Skeletal muscle satellite cell (primary cell): ENCODE results near the gene BMPR1B.
"Not testable (repeated sequence)": the region's sequence is repeated elsewhere in the genome, so short reads cannot be mapped to it uniquely, and the experiment has no call there.

Experiments used
- H3K27me3 ChIP-seq: 2 replicates; pipeline ENCODE4 v1.7.0; 2013; ENCODE audit warnings: low read length; ENCODE audit not compliant: control insufficient read depth, insufficient read depth
- H3K36me3 ChIP-seq: 2 replicates; pipeline ENCODE4 v1.7.0; 2013; ENCODE audit warnings: mild to moderate bottlenecking, control low read depth, low read length; ENCODE audit not compliant: insufficient read depth
- H3K4me1 ChIP-seq: 2 replicates; pipeline ENCODE4 v1.7.0; 2013; ENCODE audit warnings: low read length; ENCODE audit not compliant: control insufficient read depth, insufficient read depth
- H3K4me2 ChIP-seq: 2 replicates; pipeline ENCODE4 v1.7.0; 2013; ENCODE audit warnings: mild to moderate bottlenecking, low read length
- H3K4me3 ChIP-seq: 2 replicates; pipeline ENCODE4 v1.7.0; 2013; ENCODE audit warnings: low read length
- H3K9ac ChIP-seq: 2 replicates; pipeline ENCODE4 v1.7.0; 2013; ENCODE audit warnings: mild to moderate bottlenecking, low read depth, low read length, moderate library complexity
- H3K9me3 ChIP-seq: replicated peaks from 2 replicates; pipeline ENCODE4 v1.7.0; 2013; ENCODE audit warnings: mild to moderate bottlenecking, control low read depth, low read length

The BMPR1B gene

DNA sequence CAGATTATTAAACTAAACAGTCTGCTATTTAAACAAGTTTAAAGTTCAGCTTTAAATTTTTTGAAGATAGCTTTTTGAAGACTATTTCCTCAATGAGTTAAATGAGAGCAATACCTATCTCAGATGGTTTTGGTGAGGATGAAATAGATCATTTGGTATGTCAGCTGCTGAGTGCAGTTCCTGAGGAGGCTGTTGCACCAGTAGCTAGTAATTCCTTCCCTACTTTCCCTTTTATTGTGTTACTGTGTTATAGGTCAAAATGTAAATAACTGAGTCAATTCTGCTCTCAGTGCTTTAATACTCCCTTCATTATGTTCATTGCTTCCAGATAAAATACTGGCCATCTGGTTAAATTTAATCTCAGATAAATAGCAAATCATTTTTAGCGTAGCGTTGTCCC, 48.6 kb downstream of the BMPR1B start:
- Histone ChIP-seq H3K4me3 (no peak overlapping the region), H3K9me3 (no peaks in the 10 kb centered on the region), H3K27me3 (no peaks in the 10 kb centered on the region), H3K36me3 (no peaks in the 10 kb centered on the region), H3K9ac (no peak overlapping the region), H3K4me2 (no peak overlapping the region), H3K4me1 (no peaks in the 10 kb centered on the region)

DNA sequence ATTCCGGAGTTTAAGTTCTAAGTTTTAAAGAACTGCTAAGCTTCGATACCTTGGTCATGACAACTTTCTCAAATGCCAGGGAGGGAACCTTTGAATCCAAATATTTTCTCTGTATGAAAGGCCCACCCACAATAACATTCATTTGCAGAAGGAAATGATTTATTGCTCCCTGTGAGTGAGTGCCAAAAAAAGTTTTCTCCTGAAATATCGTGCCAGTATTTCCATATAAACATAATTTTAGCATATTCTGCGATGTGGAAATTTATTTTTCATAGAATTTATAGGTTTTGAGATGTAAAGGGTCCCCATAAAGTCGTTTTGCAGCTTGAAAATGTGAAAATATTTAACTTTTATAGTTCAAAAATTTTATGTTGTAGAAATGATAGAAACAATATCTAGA, 53.9 kb downstream of the BMPR1B start:
- H3K4me1 ChIP-seq = no peaks in the 10 kb centered on the region

DNA sequence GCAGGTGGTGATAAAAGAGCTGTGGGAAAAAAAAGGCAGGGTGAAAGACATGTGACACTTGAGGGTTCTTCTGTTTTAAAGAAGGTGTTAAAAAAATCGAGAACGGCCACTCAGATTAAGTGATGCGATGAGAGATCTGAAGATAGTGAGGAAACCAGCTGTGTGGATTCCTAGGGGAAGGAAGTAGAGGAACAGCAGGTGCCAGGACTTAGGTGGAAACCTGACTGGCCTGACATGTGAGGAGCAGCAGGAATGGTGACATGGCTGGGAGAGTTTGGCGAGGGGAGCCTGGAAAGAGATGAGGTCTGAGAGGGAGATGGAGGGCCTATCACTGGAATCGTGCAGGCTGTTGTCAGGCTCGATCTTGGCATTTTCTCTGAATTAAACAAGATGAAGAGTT, 55.5 kb downstream of the BMPR1B start:
- Histone ChIP-seq H3K9ac (no peak overlapping the region), H3K36me3 (no peaks in the 10 kb centered on the region), H3K27me3 (no peaks in the 10 kb centered on the region), H3K4me3 (no peak overlapping the region), H3K4me2 (no peak overlapping the region), H3K9me3 (no peaks in the 10 kb centered on the region), H3K4me1 (no peaks in the 10 kb centered on the region)

More for the DNA sequence above, 53.9 kb downstream of the BMPR1B start:
- no peaks in the 10 kb centered on the region for H3K36me3 ChIP-seq
- no peak overlapping the region for H3K9ac ChIP-seq
- H3K27me3 ChIP-seq = no peaks in the 10 kb centered on the region
- no peak overlapping the region for H3K4me3 ChIP-seq
- no peaks in the 10 kb centered on the region for H3K9me3 ChIP-seq
- H3K4me2 ChIP-seq = no peak overlapping the region

DNA sequence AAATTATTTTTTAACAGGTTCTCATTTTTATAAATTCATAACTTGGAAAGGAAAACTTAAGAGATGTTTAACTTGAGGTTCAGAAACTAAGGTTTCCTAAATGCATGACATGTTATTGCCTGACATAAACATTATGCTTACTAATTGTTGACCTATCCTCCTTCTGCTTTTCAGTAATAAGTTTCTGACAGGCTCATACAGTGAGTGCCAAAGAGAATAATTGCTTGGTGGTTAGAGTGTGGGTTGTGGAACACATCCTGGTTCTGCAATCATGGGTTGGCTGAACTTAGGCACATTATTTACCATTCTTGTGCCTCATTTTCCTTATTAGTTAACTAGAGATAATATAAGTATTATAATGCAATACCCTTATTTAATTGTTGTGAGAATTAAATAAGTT, 56.5 kb downstream of the BMPR1B start:
- no peak overlapping the region for H3K9ac ChIP-seq
- no peaks in the 10 kb centered on the region for H3K36me3 ChIP-seq
- no peaks in the 10 kb centered on the region for H3K9me3 ChIP-seq
- H3K27me3 ChIP-seq = no peaks in the 10 kb centered on the region
- H3K4me3 ChIP-seq = no peak overlapping the region
- H3K4me2 ChIP-seq = no peak overlapping the region
- H3K4me1 ChIP-seq = no peaks in the 10 kb centered on the region

DNA sequence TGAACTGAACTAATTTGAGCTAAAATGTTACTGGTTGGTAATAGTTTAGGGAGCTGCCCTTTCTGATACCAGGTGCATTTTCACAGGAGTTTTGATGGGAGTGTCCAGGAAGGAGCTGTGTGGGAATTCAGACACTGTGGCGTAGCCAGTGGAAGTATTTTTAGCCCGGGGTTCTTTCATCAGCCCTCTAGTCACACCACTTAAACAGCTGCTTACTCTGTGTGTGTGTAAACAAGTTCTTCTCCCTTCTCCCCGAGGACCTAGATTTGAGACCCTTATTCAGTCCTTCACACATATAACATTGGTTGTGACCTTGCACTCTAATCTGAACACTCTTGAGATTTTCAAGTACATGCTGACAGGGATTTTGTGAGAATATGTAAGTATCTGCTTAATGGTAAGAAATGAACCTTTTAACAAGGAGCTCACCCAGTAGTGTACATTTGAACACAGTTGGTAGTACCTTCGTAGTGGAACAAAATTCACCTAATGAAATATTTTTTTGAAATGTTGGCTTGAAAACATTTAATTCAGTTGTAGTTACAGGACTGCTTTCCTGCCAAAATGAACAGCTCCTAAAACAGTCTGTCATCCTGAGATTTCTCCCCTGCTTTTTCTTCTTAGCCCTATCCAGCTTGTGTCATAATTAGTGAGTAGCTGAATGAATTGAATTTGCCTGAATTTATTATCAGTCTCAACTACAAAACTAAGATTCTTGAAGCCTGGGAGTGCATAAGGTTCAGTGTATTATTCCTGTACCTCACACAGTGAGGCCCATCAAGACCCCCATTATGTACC, 61.8 kb downstream of the BMPR1B start:
- no peaks in the 10 kb centered on the region for H3K9me3 ChIP-seq
- H3K9ac ChIP-seq = no peak overlapping the region
- H3K4me2 ChIP-seq = no peak overlapping the region
- H3K4me3 ChIP-seq = no peak overlapping the region
- no peaks in the 10 kb centered on the region for H3K4me1 ChIP-seq
- no peaks in the 10 kb centered on the region for H3K36me3 ChIP-seq
- H3K27me3 ChIP-seq = no peaks in the 10 kb centered on the region

DNA sequence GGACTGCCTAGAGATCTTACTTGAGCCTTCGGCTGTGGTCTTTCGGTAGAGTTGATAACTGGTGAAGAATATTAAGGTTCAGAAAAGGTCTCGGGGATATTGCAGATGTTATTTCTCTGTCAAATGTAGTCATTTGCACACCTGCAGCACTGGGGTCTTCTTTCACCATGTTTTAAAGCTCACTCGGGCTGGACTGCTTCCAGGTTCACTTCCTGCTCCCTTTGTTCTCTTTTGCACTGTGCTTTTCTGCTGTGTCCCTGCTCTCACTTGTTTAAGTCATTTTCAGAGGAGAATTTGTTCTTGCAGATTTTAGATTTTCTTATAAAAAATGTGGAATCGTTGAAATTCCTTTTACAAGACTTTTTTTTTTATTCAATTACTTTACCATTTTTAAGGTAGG, 68.5 kb downstream of the BMPR1B start:
- Histone ChIP-seq H3K27me3 (no peaks in the 10 kb centered on the region), H3K9ac (no peak overlapping the region), H3K4me3 (no peak overlapping the region), H3K36me3 (no peaks in the 10 kb centered on the region), H3K4me1 (peaks cover 18% of the 10 kb centered on the region), H3K9me3 (no peaks in the 10 kb centered on the region), H3K4me2 (no peak overlapping the region)

DNA sequence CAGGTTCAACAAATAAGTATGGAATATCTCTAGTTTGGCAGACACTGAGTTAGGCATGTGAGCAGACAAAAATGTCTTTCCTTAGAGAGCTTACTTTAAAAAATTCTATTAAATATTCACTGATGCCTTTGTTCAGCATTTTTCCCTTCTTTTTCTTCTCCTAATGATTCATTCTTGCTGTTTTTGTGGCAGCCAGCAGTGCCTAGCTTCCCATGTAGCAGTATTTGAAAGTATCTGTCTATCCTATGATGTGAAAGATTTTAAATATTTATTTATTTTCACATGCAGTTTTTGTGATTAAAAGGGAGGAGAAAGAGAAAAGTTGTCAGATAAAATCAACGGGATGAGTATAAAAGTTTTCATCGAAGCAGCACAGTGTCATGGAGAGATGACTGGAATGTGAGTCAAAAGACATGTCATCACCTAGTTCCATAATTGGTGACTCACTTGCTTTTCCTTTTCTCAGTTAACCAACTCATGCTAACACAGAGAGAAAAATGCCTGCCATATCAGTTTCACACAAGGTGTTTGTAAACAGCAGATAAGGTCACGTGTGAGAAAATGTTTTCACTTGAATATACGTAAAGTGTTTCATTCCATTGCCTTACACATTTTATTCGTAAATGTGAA, 69.8 kb downstream of the BMPR1B start:
- H3K4me2 ChIP-seq = peak overlapping the region; percentile 74
- no peaks in the 10 kb centered on the region for H3K27me3 ChIP-seq
- no peaks in the 10 kb centered on the region for H3K9me3 ChIP-seq
- H3K36me3 ChIP-seq = no peaks in the 10 kb centered on the region
- peak overlapping the region; percentile 37 for H3K4me3 ChIP-seq
- peaks cover 18% of the 10 kb centered on the region for H3K4me1 ChIP-seq
- peak overlapping the region; percentile 69 for H3K9ac ChIP-seq

DNA sequence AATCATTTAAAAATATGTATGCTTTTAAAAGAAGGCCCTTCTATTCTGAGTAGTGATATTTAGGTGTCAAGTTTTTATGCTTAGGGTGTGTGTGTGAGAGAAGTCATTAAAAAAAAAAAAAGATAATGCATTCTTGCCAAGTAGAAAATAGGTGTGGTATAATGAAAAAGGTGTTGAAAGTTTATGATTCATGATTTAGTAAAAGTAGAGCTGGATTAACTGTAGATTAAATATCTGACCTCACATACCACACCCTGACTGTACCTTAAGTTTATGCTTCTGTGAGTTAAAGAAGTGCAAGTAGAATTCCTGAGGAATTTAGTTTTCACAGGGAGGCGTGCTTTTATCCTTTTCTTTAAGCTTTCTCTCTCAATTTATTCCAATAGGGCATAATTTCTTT, 71.1 kb downstream of the BMPR1B start:
- no peak overlapping the region for H3K4me3 ChIP-seq
- H3K4me1 ChIP-seq = peaks cover 29% of the 10 kb centered on the region
- H3K4me2 ChIP-seq = no peak overlapping the region
- H3K36me3 ChIP-seq = no peaks in the 10 kb centered on the region
- no peak overlapping the region for H3K9ac ChIP-seq
- no peaks in the 10 kb centered on the region for H3K27me3 ChIP-seq
- no peaks in the 10 kb centered on the region for H3K9me3 ChIP-seq

DNA sequence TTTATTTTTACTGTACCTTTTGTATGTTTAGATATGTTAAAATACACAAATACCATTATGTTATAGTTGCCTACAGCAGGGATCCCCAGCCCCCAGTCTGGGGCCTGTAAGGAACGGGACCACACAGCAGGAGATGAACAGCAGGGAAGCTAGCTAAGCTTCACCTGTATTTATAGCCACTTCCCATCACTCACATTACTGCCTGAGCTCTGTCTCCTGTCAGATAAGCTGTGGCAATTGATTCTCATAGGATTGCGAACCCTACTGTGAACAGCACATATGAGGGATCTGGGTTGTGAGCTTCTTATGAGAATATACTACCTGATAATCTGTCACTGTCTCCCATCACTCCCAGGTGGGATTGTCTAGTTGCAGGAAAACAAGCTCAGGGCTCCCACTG, 73.9 kb downstream of the BMPR1B start:
- Histone ChIP-seq H3K27me3 (no peaks in the 10 kb centered on the region), H3K4me1 (peaks cover 33% of the 10 kb centered on the region), H3K9me3 (no peaks in the 10 kb centered on the region), H3K4me2 (no peak overlapping the region), H3K4me3 (no peak overlapping the region), H3K36me3 (no peaks in the 10 kb centered on the region), H3K9ac (no peak overlapping the region)

DNA sequence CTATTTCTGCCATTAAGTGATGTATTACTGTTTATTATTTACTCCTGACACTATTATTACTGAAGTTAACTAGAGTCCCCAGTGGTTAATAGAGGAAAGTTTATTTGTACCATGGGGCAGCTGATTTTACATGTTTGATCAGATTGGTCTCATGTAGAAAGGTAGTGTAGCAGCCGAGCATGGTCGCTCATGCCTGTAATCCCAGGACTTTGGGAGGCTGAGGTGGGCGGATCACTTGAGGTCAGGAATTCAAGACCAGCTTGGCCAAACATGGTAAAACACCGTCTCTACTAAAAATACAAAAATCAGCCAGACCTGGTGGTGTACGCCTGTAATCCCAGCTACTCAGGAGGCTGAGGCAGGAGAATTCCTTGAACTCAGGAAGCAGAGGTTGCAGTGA, 74.6 kb downstream of the BMPR1B start:
- H3K4me3 ChIP-seq, H3K9ac ChIP-seq, H3K27me3 ChIP-seq, H3K9me3 ChIP-seq, H3K4me2 ChIP-seq, H3K36me3 ChIP-seq: not testable (repeated sequence)
- peaks cover 28% of the 10 kb centered on the region for H3K4me1 ChIP-seq

DNA sequence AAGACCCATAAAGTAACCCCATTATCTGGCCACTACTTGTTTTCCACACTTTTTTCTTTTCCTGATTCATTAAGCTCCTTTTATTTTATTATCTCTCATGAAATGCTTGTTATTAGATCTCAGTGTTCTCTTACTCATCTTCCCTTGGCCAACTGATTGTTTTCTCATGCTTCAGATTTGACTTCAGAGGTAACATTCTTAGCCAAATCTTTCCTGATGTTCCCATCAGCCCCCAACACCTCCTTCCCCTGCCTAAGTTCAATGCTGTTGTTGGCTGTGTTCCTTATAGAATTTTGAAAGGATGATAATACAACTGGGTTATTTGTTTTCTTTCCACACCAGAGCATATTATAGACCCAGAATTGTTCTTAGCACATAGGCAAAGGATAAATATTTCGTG, 75.6 kb downstream of the BMPR1B start:
- Histone ChIP-seq H3K9me3 (no peaks in the 10 kb centered on the region), H3K27me3 (no peaks in the 10 kb centered on the region), H3K4me2 (peak overlapping the region; percentile 2), H3K36me3 (no peaks in the 10 kb centered on the region), H3K4me3 (no peak overlapping the region), H3K9ac (no peak overlapping the region), H3K4me1 (peaks cover 18% of the 10 kb centered on the region)

DNA sequence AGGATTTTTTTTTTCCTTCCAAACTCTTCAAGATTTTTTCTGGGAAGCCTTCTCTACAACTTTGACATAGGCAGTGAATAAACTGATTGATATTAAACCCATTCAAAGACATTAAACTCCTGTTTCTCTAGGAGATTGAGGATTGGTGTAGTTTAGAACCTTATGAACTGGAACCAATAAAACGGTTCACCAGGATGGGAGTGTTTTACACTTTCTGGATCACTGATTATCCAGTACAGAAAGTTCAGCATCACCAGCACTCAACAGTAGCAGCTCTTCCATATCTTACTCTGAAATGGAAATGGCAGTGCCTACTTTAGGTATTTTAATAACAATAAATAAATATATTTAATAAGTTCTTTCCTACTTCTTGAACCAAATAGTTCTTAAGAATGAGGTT, 76.7 kb downstream of the BMPR1B start:
- Histone ChIP-seq H3K36me3 (no peaks in the 10 kb centered on the region), H3K9ac (no peak overlapping the region), H3K27me3 (no peaks in the 10 kb centered on the region), H3K4me1 (peaks cover 18% of the 10 kb centered on the region), H3K4me3 (no peak overlapping the region), H3K9me3 (no peaks in the 10 kb centered on the region), H3K4me2 (no peak overlapping the region)
